ENCODE results near the gene COL8A2.

COL8A2 gene

GRCh38 chr1:36149973-36150295, 24.9 kb upstream of the COL8A2 start (continued):
- TF ChIP-seq ZNF610 (tag by site-specific recombination; IDR thresholded peaks at IDR 0.05; ENCODE audit: borderline replicate concordance) (no peak), ZNF626 (tag by site-specific recombination; IDR thresholded peaks at IDR 0.05) (no peak), HIC1 (tag by site-specific recombination; IDR thresholded peaks at IDR 0.05) (no peak), ZNF350 (tag by site-specific recombination; IDR thresholded peaks at IDR 0.05) (no peak), KLF1 (tag by site-specific recombination; IDR thresholded peaks at IDR 0.05) (no peak), ZNF623 (tag by site-specific recombination; IDR thresholded peaks at IDR 0.05) (no peak), ZNF362 (tag by site-specific recombination; IDR thresholded peaks at IDR 0.05) (no peak), ZNF2 (tag by site-specific recombination; IDR thresholded peaks at IDR 0.05) (no peak), ZNF654 (tag by site-specific recombination; IDR thresholded peaks at IDR 0.05; ENCODE audit: low read depth) (no peak), ZNF280C (tag by site-specific recombination; IDR thresholded peaks at IDR 0.05) (no peak), ZNF555 (tag by site-specific recombination; conservative IDR thresholded peaks at IDR 0.05) (no peak), ZNF580 (tag by site-specific recombination; IDR thresholded peaks at IDR 0.05) (no peak), ZSCAN5A (tag by site-specific recombination; IDR thresholded peaks at IDR 0.05) (no peak), ZNF600 (tag by site-specific recombination; IDR thresholded peaks at IDR 0.05) (peak; percentile 82; the same call in 1 of the 2 replicates), PRDM1 (tag by site-specific recombination; IDR thresholded peaks at IDR 0.05) (no peak), ZNF341 (tag by site-specific recombination; IDR thresholded peaks at IDR 0.05; ENCODE audit: low read depth) (peak; percentile 39; the same call in 1 of the 2 replicates), SCRT2 (tag by site-specific recombination; IDR thresholded peaks at IDR 0.05) (peak; percentile 92), GFI1B (tag by site-specific recombination; IDR thresholded peaks at IDR 0.05) (no peak), ZNF639 (tag by site-specific recombination; IDR thresholded peaks at IDR 0.05) (no peak), ZSCAN30 (tag by site-specific recombination; IDR thresholded peaks at IDR 0.05) (no peak), ZNF169 (tag by site-specific recombination; IDR thresholded peaks at IDR 0.05) (no peak), PRDM10 (tag by site-specific recombination; IDR thresholded peaks at IDR 0.05) (peak; percentile 58), ZNF248 (tag by site-specific recombination; IDR thresholded peaks at IDR 0.05) (no peak), ZNF10 (tag by site-specific recombination; IDR thresholded peaks at IDR 0.05) (no peak), ZNF214 (tag by site-specific recombination; IDR thresholded peaks at IDR 0.05; ENCODE audit: borderline replicate concordance) (no peak), ZNF274 (IDR thresholded peaks at IDR 0.05; ENCODE audit: low read length) (no peak), ZNF274 (tag by site-specific recombination; IDR thresholded peaks at IDR 0.05; ENCODE audit: borderline replicate concordance) (no peak)
